BJ (cell line): Measurements from ENCODE around the gene FZD2. TPM values are rescaled to one million over a fixed set of nuclear protein-coding genes. Genes with fewer than 3 reads are reported as not detected.
"Not testable (repeated sequence)": the region's sequence is repeated elsewhere in the genome, so short reads cannot be mapped to it uniquely, and the experiment has no call there.

Source experiments
- CTCF ChIA-PET: fragments of 350-600 bp; formaldehyde crosslinking; extraction: SDS; loops from one replicate; lab custom pipeline; 2021; ENCODE audit warnings: antibody characterized with exemption, inconsistent platforms; lab: Yijun Ruan, JAX
- POLR2A ChIA-PET: fragments of 300-600 bp; sonication (Branson Sonifier 250); formaldehyde crosslinking; extraction: SDS; loops from one replicate; lab custom pipeline; 2021; ENCODE audit warnings: antibody characterized with exemption; lab: Charles Lee
- DNase-seq: peaks from one replicate; pipeline ENCODE4 v3.0.0-alpha.2; 2011; ENCODE audit warnings: low read depth
- H3K27me3 ChIP-seq: 2 replicates; pipeline ENCODE4 v1.6.0; 2011; ENCODE audit warnings: low read length; ENCODE audit not compliant: control insufficient read depth, insufficient read depth
- H3K36me3 ChIP-seq: 2 replicates; pipeline ENCODE4 v1.5.1; 2011; ENCODE audit warnings: low read length; ENCODE audit not compliant: control insufficient read depth, insufficient read depth
- H3K4me3 ChIP-seq: 2 replicates; pipeline ENCODE4 v1.5.1; 2011; ENCODE audit warnings: low read depth, mild to moderate bottlenecking, control low read depth, low read length
- polyA plus RNA-seq: library from polyadenylated mRNA; depleted of rRNA; stranded (reverse); fragments of >200 nt; gene quantifications from 2 replicates; pipeline ENCODE4 v1.2.3, GENCODE V29; 2011
- TF ChIP-seq, protein P1 (sequence below): IDR thresholded peaks from 2 replicates; pipeline ENCODE4 v1.5.1; 2011; ENCODE audit warnings: low read depth, mild to moderate bottlenecking, control low read depth, inconsistent platforms, low read length, moderate library complexity; ENCODE audit not compliant: insufficient read depth

The FZD2 gene
- polyA plus RNA-seq, 1 experiment, result 93.1 TPM

GRCh38 chr17:44584443-44584842 is 27.2 kb downstream of the FZD2 start:
- TF ChIP-seq, protein P1, sequence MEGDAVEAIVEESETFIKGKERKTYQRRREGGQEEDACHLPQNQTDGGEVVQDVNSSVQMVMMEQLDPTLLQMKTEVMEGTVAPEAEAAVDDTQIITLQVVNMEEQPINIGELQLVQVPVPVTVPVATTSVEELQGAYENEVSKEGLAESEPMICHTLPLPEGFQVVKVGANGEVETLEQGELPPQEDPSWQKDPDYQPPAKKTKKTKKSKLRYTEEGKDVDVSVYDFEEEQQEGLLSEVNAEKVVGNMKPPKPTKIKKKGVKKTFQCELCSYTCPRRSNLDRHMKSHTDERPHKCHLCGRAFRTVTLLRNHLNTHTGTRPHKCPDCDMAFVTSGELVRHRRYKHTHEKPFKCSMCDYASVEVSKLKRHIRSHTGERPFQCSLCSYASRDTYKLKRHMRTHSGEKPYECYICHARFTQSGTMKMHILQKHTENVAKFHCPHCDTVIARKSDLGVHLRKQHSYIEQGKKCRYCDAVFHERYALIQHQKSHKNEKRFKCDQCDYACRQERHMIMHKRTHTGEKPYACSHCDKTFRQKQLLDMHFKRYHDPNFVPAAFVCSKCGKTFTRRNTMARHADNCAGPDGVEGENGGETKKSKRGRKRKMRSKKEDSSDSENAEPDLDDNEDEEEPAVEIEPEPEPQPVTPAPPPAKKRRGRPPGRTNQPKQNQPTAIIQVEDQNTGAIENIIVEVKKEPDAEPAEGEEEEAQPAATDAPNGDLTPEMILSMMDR, result no peak
- ChIA-PET POLR2A (no interaction called here), CTCF (interaction anchor here (0.7 to 3.3 kb wide), 4 partner anchors 15 to 221 kb away, joined by 3 to 15 read pairs (median 3); partner anchors contain the start of gene FAM171A2)
- H3K4me3 ChIP-seq, result no peak overlapping the region
- no peaks in the 10 kb centered on the region for H3K27me3 ChIP-seq
- H3K36me3 ChIP-seq, result no peaks in the 10 kb centered on the region
- no peak for DNase-seq

- H3K4me3 ChIP-seq, result no peak overlapping the region
- TF ChIP-seq, protein P1, result no peak
- H3K27me3 ChIP-seq, result no peaks in the 10 kb centered on the region
- H3K36me3 ChIP-seq, result no peaks in the 10 kb centered on the region
- CTCF ChIA-PET, result no interaction called here
- no peak for DNase-seq
- POLR2A ChIA-PET, result no interaction called here
Observed at GRCh38 chr17:44585315-44585714, 28.0 kb downstream of the FZD2 start.

DNA sequence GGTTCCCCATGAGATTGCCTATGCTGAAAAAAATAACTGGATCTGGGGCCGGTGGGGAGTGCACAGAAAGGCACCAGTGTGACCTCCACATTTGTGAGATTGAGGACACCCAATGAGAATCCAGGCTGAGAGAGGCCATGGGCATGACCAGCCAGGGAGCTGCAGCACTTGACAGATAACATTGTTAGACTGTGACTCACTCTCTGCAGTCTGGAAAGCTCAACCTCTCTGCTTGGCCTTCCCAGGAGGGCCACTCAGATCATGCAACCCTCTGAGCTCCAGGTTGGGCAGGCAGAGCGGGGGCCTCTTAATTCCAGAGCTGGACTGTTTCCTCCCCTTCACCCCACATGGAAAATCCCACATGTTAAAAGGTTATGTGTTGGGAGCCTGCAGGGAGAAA is 30.1 kb downstream of the FZD2 start:
- DNase-seq, result peak; percentile 85
- CTCF ChIA-PET, result interaction anchor here (0.8 to 1.4 kb wide), 3 partner anchors 12 to 53 kb away, joined by 4 to 6 read pairs (median 4); no protein-coding TSS in a partner anchor
- Histone ChIP-seq H3K36me3 (no peaks in the 10 kb centered on the region), H3K27me3 (no peaks in the 10 kb centered on the region), H3K4me3 (no peak overlapping the region)
- TF ChIP-seq, protein P1, result no peak
- POLR2A ChIA-PET, result interaction anchor here (0.5 to 0.7 kb wide), 2 partner anchors 30 to 369 kb away, joined by 3 read pairs; partner anchors contain the start of gene FZD2

GRCh38 chr17:44589316-44590071 is 32.2 kb downstream of the FZD2 start:
- ChIA-PET POLR2A (no interaction called here), CTCF (interaction anchor here (0.7 to 1.0 kb wide), 3 partner anchors 21 to 57 kb away, joined by 3 to 5 read pairs (median 3); no protein-coding TSS in a partner anchor)
- TF ChIP-seq, protein P1, result no peak

GRCh38 chr17:44590072-44590462 is 32.8 kb downstream of the FZD2 start:
- POLR2A ChIA-PET, DNase-seq, CTCF ChIA-PET, H3K36me3 ChIP-seq, H3K4me3 ChIP-seq, H3K27me3 ChIP-seq: not testable (repeated sequence)

More at GRCh38 chr17:44589316-44590071, 32.2 kb downstream of the FZD2 start:
- Histone ChIP-seq H3K4me3 (no peak overlapping the region), H3K27me3 (no peaks in the 10 kb centered on the region), H3K36me3 (no peaks in the 10 kb centered on the region)
- DNase-seq, result no peak

- DNase-seq, POLR2A ChIA-PET, H3K36me3 ChIP-seq, H3K4me3 ChIP-seq, H3K27me3 ChIP-seq, CTCF ChIA-PET: not testable (repeated sequence)
Observed at GRCh38 chr17:44590762-44591161, 33.5 kb downstream of the FZD2 start.
